Skeletal muscle tissue (tissue), 4 donors: ENCODE measurements around the gene TMEM41A. TPM values are rescaled to one million over a fixed set of nuclear protein-coding genes. Genes with fewer than 3 reads are reported as not detected.

ENCODE experiments used
- H3K27ac ChIP-seq: one replicate; pipeline ENCODE4 v1.7.0; 2013; ENCODE audit warnings: mild to moderate bottlenecking, low read depth, low read length, inconsistent platforms
- H3K27me3 ChIP-seq, 3 donors: one replicate each; pipeline ENCODE4 v1.7.0; 2013; ENCODE audit warnings: low read length in 3 of 3; ENCODE audit not compliant: control insufficient read depth in 3 of 3, insufficient read depth in 3 of 3
- H3K36me3 ChIP-seq, 3 donors: one replicate each; pipeline ENCODE4 v1.7.0; 2013; ENCODE audit warnings: low read length in 3 of 3; ENCODE audit not compliant: control insufficient read depth in 3 of 3, insufficient read depth in 3 of 3
- H3K4me1 ChIP-seq, 3 donors: one replicate each; pipeline ENCODE4 v1.7.0; 2013; ENCODE audit warnings: low read length in 3 of 3, mild to moderate bottlenecking in 3 of 3; ENCODE audit not compliant: control insufficient read depth in 3 of 3, insufficient read depth in 3 of 3
- H3K4me3 ChIP-seq, 3 donors: one replicate each; pipeline ENCODE4 v1.7.0; 2013; ENCODE audit warnings: low read length in 3 of 3
- H3K9ac ChIP-seq, 3 donors: one replicate each; pipeline ENCODE4 v1.7.0; 2013; ENCODE audit warnings: low read length in 3 of 3, mild to moderate bottlenecking in 3 of 3, moderate library complexity in 2 of 3, low read depth in 1 of 3
- H3K9me3 ChIP-seq, 3 donors: one replicate each; pipeline ENCODE4 v1.7.0; 2013; ENCODE audit warnings: low read length in 3 of 3; ENCODE audit not compliant: control insufficient read depth in 3 of 3
- total RNA-seq: library from RNA; depleted of rRNA; stranded (reverse); fragments of >200 nt; gene quantifications from one replicate; pipeline ENCODE4 v1.2.3, GENCODE V29; 2014
- donor health status: Osteomylitis.

TMEM41A gene
- total RNA-seq, 1 donor from 2014 or later = 13.6 TPM

DNA sequence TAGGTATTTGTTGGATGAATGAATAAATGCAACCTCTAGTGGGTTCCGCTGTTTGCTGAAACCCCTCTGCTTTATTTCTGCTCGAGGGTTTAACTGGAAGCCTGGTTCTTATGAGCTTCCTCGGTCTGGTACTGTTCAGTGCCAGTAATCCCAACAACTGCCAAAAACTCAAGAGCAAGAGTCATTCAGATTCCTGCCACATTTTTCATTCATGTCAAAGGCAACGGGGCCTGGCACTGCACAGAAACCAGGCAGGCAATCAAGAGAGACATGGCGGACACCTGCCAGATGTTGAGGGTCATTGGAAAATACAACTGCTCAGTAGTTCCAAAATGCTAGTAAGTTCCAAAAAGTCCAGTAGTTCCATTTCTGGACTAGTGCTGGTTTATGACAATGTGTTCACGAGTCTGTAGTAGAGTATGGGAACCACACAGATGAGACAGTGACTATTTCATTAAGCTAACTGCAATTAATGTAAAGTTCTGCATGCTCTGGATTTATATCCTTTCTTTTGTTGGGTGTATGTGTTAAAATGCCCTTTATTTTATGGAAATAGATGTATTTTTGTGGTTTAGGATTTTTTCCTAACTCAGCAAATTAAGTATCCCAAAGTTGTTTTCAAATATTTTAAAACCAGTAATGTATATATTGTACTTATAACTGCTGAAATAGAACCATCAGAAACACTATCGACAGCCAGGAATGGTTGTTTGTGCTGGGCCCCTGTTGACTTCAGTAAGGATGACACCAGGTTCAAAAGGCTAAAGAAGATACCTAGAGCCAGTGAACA lies 22.7 kb upstream of the TMEM41A start:
- Histone ChIP-seq H3K36me3 (no peaks in the 10 kb centered on the region), H3K9ac (no peak overlapping the region), H3K27ac (no peak overlapping the region), H3K9me3 (no peaks in the 10 kb centered on the region), H3K27me3 (peaks cover 0 to 8% (median 5%) of the 10 kb centered on the region in 3 donors), H3K4me1 (no peaks in the 10 kb centered on the region), H3K4me3 (no peak overlapping the region)

- Histone ChIP-seq H3K36me3 (no peaks in the 10 kb centered on the region), H3K9ac (no peak overlapping the region), H3K9me3 (no peaks in the 10 kb centered on the region), H3K4me3 (no peak overlapping the region), H3K27me3 (peaks cover 0 to 8% (median 2%) of the 10 kb centered on the region in 3 donors), H3K27ac (no peak overlapping the region), H3K4me1 (no peaks in the 10 kb centered on the region)
These were observed 20.2 kb upstream of the TMEM41A start for GRCh38 chr3:185519021-185519420.

DNA sequence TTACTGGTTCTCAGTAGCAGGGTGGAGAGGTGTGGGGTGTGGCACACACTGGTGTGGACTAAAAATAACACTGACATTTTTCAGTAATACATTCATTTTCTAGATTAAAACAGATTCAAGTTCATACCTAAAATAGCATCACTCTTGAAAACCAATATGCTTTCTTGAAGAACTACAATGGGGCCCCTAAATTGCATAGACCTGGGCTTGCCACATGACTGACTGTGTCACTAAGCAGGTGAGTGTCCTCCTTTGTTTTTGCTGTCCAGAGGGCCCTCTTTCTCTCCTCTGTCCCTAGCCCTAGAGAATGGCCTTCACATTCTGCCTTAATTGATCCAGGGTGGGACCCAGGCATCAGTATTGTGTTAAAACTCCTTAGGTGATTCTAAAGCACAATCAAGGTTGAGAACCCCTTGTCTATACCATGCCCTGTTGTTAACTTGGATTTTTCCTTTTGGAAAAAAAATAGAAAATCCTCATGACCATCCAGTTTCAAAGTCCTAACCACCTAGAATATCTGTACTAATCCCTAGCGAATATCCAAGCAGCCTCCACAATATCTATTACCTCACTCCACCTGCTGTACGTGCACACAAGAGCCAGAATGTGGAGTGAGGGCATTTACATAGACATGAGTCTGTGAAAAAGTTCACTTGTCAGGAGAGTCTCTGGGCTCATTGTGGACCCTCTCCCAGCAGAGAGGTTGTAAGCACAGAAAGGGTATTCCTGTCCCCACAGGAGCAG lies 18.7 kb upstream of the TMEM41A start:
- no peak overlapping the region for H3K27ac ChIP-seq
- no peaks in the 10 kb centered on the region for H3K9me3 ChIP-seq
- no peaks in the 10 kb centered on the region for H3K4me1 ChIP-seq
- H3K4me3 ChIP-seq = no peak overlapping the region
- H3K9ac ChIP-seq = no peak overlapping the region
- peaks cover 0 to 8% (median 2%) of the 10 kb centered on the region in 3 donors for H3K27me3 ChIP-seq
- H3K36me3 ChIP-seq = no peaks in the 10 kb centered on the region

DNA sequence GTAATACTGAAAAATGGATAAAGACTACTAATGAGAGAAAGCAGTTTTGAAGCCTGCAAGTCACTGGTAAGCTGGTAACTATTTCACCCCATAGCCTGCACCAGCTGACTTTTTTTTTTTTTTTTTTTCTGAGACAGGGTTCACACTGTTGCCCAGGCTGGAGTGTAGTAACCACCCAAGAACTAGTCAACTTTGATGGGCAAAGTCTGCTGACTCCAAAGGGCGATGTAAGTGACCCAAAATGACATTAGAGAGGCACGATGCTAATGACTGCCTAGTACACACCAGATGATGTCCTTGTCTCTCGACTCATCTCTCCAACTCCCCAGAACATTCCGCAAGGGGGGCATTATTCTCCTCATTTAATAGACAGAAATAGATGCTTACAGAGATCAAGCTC lies 12.9 kb upstream of the TMEM41A start:
- Histone ChIP-seq H3K9me3 (no peaks in the 10 kb centered on the region), H3K27ac (no peak overlapping the region), H3K27me3 (peaks cover 0 to 4% (median 0%) of the 10 kb centered on the region in 3 donors), H3K9ac (no peak overlapping the region), H3K4me1 (no peaks in the 10 kb centered on the region), H3K4me3 (no peak overlapping the region), H3K36me3 (no peaks in the 10 kb centered on the region)

DNA sequence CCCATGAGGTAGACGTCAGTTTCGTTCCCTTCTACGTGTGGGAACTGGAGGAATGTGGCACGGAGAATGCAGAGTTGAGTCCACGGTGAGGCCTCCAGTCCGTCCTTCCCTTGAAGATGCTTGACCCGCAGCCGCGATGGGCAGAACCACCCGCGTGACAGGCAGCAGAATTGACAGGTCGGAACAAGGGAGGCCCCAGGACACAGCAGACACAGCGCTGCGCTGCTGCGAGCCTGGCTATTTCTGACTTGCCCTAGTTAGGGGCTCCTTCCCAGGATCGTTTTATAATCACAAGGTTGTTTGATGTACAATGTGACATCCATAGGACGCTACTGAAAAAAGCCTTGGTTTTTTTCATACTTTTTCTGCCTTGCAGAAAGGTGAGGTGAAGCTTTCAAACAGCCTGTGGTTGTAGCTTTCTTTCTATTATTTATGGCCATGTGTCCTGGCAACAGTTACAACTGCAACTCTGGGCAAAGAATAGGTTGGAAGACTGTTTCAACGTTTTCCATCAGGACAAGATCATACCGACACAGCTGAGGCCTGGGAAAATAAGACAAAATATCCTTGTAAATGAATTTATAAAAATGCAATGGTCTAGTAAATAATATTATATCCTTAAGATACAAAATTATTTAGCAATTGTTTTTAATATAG lies 9.6 kb upstream of the TMEM41A start:
- Histone ChIP-seq H3K9ac (no peak overlapping the region), H3K9me3 (no peaks in the 10 kb centered on the region), H3K4me1 (no peaks in the 10 kb centered on the region), H3K27ac (no peak overlapping the region), H3K27me3 (no peaks in the 10 kb centered on the region), H3K36me3 (no peaks in the 10 kb centered on the region), H3K4me3 (no peak overlapping the region)

GRCh38 chr3:185507883-185508282 lies 9.0 kb upstream of the TMEM41A start:
- Histone ChIP-seq H3K27ac (no peak overlapping the region), H3K36me3 (no peaks in the 10 kb centered on the region)

GRCh38 chr3:185504636-185505035 lies 5.8 kb upstream of the TMEM41A start:
- Histone ChIP-seq H3K4me1 (no peaks in the 10 kb centered on the region), H3K4me3 (no peak overlapping the region), H3K27ac (no peak overlapping the region), H3K27me3 (no peaks in the 10 kb centered on the region), H3K36me3 (no peaks in the 10 kb centered on the region), H3K9me3 (no peaks in the 10 kb centered on the region), H3K9ac (no peak overlapping the region)

More at GRCh38 chr3:185507883-185508282, 9.0 kb upstream of the TMEM41A start:
- H3K4me3 ChIP-seq = no peak overlapping the region
- no peaks in the 10 kb centered on the region for H3K9me3 ChIP-seq
- no peaks in the 10 kb centered on the region for H3K4me1 ChIP-seq
- H3K9ac ChIP-seq = no peak overlapping the region
- no peaks in the 10 kb centered on the region for H3K27me3 ChIP-seq

GRCh38 chr3:185503521-185503920 lies 4.7 kb upstream of the TMEM41A start:
- H3K9ac ChIP-seq = no peak overlapping the region
- peaks cover 0 to under 1% (median 0%) of the 10 kb centered on the region in 3 donors for H3K36me3 ChIP-seq
- H3K27me3 ChIP-seq = no peaks in the 10 kb centered on the region
- no peaks in the 10 kb centered on the region for H3K9me3 ChIP-seq
- no peak overlapping the region for H3K27ac ChIP-seq
- H3K4me1 ChIP-seq = peaks cover 0 to 5% (median 3%) of the 10 kb centered on the region in 3 donors
- H3K4me3 ChIP-seq = no peak overlapping the region

DNA sequence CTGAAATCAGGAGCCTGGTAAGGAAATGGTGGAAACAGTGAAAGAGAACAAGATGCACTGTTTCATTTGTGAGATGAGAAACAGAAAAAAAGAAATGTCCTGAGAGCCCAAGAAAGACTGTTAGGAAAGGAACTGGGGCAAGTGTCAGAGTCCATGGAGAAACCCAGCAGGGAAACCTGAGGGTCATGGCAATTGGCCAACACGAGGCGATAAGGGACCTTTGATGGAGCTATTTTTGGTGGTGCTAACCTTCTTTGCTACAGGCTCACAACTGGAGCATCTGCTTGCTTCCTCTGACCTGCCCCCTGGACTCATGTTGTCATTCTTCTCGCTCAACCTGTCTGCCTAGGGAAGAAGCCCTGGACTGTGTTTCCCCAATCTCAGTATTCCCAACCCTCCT lies 4.2 kb upstream of the TMEM41A start:
- no peak overlapping the region for H3K9ac ChIP-seq
- peaks cover 0 to 2% (median 0%) of the 10 kb centered on the region in 3 donors for H3K36me3 ChIP-seq
- no peak overlapping the region for H3K27ac ChIP-seq
- H3K27me3 ChIP-seq = no peaks in the 10 kb centered on the region
- H3K4me3 ChIP-seq = no peak overlapping the region
- H3K4me1 ChIP-seq = peaks cover 0 to 5% (median 3%) of the 10 kb centered on the region in 3 donors
- no peaks in the 10 kb centered on the region for H3K9me3 ChIP-seq

DNA sequence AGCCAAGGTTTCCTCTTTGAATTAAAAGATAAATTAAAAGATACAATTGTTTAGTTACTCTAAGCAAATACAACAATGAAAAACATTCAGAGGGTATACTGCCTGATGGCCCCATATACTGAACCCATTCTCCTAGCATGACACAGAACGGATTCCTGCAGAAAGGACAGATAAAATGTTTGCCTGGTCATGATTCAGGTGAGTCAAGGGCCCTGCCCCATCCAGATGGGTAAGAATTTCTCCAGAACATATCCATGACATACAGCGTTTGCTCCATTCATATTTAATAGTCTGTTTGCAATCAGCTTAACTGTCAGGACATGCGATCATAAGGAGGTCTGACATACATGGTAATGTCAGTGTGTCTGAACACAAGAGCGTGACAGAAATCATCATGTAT lies 8.6 kb downstream of the TMEM41A start:
- Histone ChIP-seq H3K27ac (no peak overlapping the region), H3K4me1 (no peaks in the 10 kb centered on the region), H3K4me3 (no peak overlapping the region), H3K36me3 (peaks cover 39 to 67% (median 62%) of the 10 kb centered on the region in 3 donors), H3K9ac (no peak overlapping the region), H3K9me3 (no peaks in the 10 kb centered on the region), H3K27me3 (no peaks in the 10 kb centered on the region)
